HG02938 (cell line): ENCODE measurements around the gene MAN2A2.
"Not testable (repeated sequence)": the region's sequence is repeated elsewhere in the genome, so short reads cannot be mapped to it uniquely, and the experiment has no call there.

Experiments used
- ATAC-seq: cut with Tn5 transposase; IDR thresholded peaks from one replicate; pipeline ENCODE4 v1.9.1; 2021; ENCODE audit warnings: mild to moderate bottlenecking, moderate library complexity; ENCODE audit not compliant: unreplicated experiment

Gene MAN2A2

GRCh38 chr15:90883526-90883975 lies 19.6 kb upstream of the MAN2A2 start:
- no peak for ATAC-seq

- ATAC-seq = no peak
Measured at GRCh38 chr15:90883976-90884718, 19.0 kb upstream of the MAN2A2 start, which contains the start of gene FES. TSS of gene FES (plus strand) at chr15:90884504. CDS start at chr15:90885046, 542 bp downstream.

DNA sequence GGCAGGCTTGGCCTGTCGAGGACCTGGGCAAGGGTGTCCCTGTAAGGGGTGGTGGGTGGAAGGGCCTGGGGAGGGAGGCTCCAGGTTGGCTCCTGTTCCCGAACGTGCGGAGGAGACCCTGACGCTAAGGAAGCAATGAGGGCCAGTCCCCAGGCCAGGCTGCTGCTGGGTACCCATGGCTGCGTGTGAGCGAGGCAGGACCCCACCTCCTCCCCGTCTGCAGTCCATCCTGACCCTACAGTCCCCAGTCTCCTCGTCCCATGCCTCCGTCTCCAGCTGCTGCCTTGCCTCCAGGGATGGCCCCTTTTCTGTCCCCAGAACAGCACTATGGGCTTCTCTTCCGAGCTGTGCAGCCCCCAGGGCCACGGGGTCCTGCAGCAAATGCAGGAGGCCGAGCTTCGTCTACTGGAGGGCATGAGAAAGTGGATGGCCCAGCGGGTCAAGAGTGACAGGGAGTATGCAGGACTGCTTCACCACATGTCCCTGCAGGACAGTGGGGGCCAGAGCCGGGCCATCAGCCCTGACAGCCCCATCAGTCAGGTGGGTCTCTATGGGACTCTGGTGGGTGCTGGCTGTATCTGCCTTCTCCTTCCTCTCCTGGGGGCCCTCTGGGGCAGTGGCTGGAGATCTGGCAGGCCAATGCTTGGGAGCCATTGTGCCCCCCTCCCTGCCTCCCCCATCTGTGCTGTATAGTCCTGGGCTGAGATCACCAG lies 18.2 kb upstream of the MAN2A2 start:
- ATAC-seq = no peak

DNA sequence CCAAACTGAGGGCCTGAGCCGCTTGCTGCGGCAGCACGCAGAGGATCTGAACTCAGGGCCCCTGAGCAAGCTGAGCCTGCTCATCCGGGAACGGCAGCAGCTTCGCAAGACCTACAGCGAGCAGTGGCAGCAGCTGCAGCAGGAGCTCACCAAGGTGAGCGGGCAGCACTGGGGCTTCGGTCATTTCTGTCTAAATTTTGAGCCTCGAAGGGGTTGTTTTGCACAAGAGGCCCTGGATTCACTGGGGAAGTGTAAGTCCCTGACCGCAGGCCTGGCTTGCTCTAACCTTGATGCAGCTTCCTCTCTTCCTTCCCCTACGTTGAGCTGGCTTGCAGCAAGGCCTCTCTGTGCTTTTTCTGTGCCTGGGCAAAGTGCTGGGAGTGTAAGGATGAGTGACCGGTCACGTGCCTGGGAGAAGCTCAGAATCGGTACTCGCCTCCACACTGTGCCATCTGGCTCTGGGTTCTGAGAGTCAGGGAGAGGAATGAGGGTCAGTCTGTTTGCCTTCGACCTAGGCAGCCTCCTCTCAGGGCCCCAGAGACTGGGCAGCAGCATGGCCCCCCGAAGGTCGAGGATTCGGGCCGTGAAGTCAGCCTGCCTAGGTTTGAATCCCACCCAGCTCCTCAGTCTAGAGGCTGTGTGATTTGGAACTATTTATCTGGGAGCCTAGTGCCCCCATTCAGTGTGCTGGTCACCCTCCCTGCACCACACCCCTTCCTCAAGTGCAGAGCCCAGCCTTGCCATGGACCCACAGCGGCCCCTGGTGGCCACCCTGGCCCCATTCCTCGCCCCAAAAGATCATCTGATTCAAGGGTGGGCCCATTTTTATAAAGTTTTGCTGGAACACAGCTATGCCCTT lies 17.4 kb upstream of the MAN2A2 start:
- ATAC-seq = no peak

- no peak for ATAC-seq
Measured at GRCh38 chr15:90886291-90886614, 16.8 kb upstream of the MAN2A2 start.

- no peak for ATAC-seq
Measured at GRCh38 chr15:90887037-90887481, 16.0 kb upstream of the MAN2A2 start.

GRCh38 chr15:90889313-90889730 lies 13.8 kb upstream of the MAN2A2 start:
- no peak for ATAC-seq

DNA sequence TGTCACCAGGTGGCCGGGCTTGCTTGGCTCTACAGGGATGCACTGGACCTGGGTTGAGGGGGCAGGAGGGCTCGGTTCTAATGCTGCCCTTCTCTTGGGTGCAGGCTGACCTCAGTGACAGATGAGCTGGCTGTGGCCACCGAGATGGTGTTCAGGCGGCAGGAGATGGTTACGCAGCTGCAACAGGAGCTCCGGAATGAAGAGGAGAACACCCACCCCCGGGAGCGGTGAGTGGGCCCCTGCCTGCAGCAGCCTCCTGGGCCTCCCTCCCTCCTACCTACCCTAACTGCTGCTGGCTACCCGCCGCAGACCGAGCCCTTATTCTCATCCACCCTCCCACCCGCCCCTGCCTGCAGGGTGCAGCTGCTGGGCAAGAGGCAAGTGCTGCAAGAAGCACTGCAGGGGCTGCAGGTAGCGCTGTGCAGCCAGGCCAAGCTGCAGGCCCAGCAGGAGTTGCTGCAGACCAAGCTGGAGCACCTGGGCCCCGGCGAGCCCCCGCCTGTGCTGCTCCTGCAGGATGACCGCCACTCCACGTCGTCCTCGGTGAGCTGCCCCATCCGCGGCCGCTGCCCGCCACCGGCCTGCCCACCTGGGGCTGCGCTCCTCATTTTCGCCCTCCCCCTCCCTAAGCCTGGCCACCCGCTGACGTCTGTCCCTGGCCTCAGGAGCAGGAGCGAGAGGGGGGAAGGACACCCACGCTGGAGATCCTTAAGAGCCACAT lies 13.2 kb upstream of the MAN2A2 start:
- no peak for ATAC-seq

- no peak for ATAC-seq
Measured at GRCh38 chr15:90890839-90891238, 12.3 kb upstream of the MAN2A2 start.

DNA sequence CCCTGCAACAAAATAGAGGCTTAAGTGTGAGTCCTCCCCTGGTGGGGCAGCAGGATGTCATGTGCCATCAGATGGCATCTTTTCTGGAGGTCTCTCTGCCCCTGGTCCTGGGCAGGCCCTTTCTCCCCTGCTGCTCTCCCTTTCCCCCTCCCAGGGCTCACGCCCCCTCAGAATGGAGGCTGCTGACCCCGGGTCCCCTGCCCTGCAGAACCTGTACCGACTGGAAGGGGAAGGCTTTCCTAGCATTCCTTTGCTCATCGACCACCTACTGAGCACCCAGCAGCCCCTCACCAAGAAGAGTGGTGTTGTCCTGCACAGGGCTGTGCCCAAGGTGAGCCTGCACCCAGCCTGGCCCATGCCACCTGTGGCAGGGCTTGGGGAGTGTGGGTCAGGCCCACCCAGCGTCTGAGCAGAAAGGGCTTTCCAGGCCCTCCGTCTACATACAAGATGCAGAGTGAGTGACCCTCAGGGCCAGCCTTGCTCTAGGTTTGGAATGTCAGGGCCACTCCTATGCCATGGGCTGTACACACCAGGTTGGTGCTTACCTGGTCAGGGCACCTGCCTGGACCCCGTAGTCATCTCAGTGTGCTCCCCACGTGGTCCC lies 11.7 kb upstream of the MAN2A2 start:
- no peak for ATAC-seq

GRCh38 chr15:90892023-90892422 lies 11.1 kb upstream of the MAN2A2 start:
- ATAC-seq = no peak

DNA sequence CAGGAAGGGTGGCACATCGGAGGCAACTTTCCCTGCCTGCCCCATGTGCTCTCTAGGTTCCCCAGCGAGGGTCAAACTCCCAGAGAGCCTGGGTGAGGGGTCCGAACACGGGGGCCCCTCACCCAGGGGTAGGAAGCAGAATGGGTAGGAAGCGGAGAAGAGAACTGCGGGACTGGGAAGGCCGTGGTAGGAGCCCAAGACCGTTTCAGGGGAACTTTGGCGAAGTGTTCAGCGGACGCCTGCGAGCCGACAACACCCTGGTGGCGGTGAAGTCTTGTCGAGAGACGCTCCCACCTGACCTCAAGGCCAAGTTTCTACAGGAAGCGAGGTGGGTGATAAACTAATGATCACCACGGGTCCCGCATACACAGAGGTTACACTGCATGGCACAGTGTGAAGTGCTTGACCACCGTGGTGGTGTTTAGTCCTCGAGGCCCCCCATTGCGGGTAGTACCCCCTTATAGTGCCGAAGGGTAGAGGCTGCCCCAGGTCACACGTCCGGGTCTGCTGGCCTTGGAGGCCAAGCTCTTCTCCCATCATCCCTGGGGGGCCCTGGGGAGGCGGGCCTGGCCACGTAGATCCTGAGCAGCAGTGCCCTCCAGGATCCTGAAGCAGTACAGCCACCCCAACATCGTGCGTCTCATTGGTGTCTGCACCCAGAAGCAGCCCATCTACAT lies 10.5 kb upstream of the MAN2A2 start:
- no peak for ATAC-seq

DNA sequence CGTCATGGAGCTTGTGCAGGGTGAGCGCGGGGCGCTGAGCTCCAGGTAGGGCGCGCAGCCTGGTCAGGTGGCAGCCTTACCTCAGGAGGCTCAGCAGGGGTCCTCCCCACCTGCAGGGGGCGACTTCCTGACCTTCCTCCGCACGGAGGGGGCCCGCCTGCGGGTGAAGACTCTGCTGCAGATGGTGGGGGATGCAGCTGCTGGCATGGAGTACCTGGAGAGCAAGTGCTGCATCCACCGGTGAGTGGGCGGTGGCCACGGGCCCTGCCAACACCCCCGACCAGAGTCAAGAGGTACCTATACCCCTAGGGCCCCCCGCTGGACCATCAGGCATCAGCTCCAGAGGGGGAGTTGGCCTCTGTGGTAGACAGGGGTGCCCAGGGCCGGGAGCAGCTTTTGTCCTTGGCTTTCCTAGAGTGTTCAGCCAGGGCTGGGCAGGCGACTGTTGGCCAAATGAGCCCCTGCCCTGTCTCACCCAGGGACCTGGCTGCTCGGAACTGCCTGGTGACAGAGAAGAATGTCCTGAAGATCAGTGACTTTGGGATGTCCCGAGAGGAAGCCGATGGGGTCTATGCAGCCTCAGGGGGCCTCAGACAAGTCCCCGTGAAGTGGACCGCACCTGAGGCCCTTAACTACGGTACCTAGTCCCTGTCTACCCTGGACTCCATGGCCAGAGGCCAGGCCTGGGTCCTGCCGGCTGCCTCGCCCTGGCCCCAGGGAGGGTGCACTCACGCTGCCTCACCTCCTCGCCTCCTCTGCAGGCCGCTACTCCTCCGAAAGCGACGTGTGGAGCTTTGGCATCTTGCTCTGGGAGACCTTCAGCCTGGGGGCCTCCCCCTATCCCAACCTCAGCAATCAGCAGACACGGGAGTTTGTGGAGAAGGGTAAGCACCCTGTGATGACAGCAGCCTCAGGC lies 9.7 kb upstream of the MAN2A2 start:
- ATAC-seq = no peak

GRCh38 chr15:90895571-90896117 lies 7.5 kb upstream of the MAN2A2 start:
- no peak for ATAC-seq

DNA sequence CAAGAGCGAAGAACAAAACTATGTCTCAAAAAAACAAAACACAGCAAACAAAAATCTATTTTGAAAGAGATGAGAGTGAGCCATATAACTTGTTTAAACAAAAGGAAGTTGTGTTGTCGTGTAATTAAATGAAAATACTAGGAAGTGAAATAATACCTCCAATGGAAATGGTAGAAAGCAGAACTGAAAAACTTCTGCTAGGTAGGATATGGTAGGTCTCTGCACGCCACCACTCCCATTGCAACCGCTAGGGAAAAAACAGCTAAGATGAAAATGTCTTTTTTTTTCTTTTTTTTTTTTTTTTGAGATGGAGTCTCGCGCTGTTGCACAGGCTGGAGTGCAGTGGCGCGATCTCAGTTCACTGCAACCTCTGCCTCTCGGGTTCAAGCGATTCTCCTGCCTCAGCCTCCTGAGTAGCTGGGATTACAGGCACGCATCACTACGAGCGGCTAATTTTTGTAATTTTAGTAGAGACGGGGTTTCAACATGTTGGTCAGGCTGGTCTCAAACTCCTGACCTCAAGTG lies 5.9 kb upstream of the MAN2A2 start:
- not testable (repeated sequence) for ATAC-seq

GRCh38 chr15:90901175-90902039 lies 1.7 kb upstream of the MAN2A2 start:
- no peak for ATAC-seq
